ENCODE data around the gene POLR3E.
"Not testable (repeated sequence)": the region's sequence is repeated elsewhere in the genome, so short reads cannot be mapped to it uniquely, and the experiment has no call there.

POLR3E gene

DNA sequence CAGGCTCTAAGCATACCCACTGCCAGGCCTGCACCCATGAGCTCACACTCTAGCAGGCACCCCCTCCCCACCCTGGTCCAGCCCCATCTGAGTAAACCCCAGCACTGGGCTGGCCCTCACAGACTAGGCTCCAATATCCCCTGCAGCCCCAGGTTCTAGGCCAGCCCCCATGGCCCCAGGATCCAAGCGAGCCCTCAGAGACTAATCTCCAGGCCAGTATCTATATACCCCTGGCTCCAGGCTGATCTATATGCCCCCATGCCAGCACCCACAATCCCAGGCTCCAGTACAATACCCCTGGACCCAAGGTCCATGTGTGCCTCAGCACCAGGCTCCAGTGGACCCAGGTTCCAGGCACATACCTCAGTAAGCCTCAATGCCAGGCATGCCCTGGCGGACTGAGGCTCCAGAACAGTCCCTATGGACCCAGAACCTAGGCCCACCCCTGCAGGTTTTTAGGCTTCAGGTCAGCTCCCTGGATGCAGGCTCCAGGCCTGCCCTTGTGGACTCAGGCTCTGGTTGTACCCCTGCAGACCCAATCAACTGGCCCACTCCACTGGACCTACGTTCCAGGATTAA is 38.5 kb downstream of the POLR3E start:
- DNase-seq (ENCODE audit: low spot score): no peak

DNA sequence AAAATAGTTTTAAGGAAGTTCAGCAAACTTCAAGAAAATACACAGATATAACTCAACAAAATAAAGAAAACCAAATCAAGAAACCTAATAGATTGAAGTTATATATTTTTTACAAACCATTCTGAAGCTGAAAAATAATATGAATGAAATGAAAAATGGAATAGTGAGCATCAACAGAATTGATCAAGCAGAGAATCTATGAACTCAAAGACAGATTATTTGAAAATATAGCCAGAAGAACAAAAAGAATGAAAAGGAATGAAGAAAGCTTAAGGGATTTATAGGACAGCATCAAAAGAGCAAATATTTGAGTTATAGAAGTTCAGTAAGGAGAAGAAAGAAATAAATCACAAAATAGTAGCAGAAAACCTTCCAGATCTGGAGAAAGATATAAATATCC is 39.4 kb downstream of the POLR3E start:
- no peak for DNase-seq (ENCODE audit: low spot score)

DNA sequence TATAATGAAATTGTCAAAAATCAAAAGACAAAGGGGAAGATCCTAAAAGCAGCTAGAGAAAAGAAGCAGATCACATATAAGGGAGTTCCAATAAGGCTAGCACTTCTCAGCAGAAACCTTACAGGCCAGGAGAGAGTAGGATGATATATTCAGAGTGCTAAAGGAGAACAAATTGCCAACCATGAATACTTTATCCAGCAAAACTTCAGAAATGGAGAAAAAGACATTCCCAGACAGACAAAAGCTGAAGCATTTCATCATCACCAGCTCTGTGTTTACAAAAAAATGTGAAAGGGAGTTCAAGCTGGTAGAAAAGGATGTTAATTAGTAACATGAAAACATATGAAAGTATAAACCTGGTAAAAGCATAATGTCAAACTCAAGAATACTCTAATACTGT is 39.8 kb downstream of the POLR3E start:
- no peak for DNase-seq (ENCODE audit: low spot score)

DNA sequence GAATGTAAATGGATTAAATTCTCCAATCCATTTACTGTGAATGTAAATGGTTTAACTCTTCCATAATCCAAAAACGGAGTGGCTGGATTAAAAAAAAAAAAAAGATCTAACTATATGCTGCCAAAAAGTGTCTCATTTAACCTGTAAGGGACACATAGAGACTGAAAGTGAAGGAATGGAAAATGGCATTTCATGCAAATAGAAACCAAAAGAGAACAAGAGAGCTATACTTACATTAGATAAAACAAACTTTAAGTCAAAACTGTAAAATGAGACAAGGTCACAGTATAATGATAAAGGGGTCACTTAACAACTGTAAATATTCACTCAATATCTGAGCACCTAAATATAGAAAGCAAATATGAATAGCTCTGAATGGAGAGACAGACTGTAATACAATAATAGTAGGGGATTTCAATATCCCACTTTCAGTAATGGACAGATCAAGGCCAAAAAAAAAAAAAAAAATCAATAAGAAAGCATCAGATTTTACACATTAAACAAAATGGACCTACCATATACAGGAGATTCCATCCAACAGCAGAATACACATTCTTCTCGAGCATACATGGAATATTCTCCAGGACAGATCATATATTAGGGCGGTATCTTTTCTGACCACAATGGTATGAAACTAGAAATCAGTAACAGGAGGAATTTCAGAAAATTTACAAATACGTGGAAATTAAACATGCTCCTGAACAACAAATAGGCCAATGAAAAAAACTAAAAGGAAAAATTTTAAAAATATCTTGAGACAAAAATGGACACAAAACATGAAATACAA is 40.8 kb downstream of the POLR3E start:
- no peak for DNase-seq (ENCODE audit: low spot score)

DNA sequence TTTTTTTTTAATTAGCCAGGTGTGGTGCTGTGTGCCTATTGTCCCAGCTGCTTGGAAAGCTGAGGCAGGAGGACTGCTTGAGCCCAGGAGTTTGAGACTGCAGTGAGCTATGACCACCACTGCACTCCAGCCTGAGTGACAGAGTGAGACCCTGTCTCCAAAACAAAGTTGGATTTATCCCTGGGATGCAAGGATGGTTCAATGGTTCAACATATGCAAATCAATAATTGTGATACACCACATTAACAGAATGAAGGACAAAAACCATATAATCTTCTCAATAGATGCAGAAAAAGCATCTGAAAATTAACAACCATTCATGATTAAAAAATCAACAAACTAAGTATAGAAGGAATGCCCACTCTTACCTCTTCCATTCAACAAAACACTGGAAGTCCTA is 43.7 kb downstream of the POLR3E start:
- no peak for DNase-seq (ENCODE audit: low spot score)

DNA sequence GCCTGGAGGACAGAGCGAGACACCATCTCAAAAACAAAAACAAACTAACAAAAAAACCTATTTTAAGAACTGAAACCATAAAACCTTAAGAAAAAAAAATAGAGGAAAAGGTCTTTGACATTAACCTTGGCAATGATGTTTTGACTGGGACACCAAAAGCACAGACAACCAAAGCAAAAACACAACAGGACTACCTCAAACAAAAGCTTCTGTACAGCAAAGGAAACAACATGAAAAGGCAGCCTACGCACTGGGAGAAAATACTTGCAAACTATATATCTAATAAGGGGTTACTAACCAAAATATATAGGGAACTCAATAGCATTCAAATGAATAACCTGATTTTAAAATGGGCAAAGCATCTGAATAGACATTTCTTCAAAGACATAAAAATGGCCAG is 44.9 kb downstream of the POLR3E start:
- no peak for DNase-seq (ENCODE audit: low spot score)

DNA sequence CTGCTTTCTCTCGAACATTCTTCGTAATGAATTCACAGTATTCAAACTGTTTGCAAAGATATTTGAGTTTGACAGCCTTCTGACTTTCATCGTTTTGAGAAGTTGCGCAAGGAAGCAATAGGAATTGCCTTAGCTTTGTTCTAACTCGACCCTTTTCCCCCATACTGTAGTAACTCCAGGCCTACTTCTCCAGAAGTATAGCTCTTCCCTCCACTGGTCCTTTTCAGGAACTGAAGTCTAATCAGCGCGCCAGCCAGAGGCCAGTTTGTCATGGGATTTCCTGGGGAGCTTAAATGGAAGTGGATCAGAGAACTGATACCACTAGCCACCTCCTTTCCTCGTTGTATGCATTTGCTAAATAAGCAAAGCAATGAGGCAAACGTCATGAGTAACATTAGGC is 49.3 kb downstream of the POLR3E start:
- DNase-seq (ENCODE audit: low spot score): no peak

DNA sequence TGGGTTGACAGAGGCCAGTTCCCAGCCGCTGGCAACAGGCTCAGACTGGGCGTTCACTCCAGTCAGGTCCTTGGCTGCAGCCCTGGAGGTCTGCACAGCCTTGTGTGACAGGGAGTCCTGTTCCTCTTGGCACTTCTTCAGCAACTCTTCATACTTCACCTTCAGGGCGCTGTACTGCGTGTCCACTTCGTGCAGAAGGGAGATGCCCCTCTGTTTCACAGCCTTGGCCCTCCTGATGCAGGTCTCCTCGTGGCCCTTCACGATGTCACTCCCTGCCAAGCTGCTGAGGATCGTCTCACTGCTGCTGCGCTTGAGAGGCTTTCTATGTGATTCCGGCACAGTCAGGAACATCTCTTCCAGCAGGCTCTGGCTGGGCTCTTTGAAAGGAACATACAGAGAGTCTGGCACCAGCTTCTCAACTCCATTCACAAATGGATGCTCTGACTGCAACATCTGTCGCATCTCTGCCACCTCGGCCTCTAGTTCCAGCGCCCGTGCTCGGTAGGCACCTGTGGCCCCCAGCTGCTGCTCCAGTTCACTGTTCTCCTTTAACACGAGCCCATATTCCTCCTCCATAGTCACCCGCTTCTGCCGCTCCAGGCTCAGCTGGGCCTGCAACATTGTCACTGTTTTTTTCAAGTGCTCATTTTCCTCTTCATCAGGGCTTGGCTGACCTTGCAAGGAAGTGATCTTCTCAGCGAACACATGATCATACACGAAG is 50.1 kb downstream of the POLR3E start:
- no peak for DNase-seq (ENCODE audit: low spot score)

DNA sequence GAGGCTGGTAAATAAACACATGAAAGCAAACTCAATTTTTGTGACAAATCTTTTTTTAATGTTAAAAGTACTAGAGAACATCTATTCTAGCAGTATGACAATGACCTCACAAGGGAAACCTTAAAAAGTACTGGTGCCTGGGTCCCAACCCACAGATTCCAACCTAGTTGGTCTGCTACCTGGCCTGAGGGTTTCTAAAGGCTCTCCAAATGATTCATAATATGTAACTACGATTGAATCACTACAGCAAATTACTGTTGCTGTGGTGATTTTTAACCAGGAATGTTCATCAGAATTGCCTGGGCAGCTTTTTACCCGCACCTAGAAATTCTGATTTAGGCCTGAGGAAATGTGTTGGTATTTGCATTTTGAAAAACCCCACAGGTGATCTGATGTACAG is 51.1 kb downstream of the POLR3E start:
- no peak for DNase-seq (ENCODE audit: low spot score)

DNA sequence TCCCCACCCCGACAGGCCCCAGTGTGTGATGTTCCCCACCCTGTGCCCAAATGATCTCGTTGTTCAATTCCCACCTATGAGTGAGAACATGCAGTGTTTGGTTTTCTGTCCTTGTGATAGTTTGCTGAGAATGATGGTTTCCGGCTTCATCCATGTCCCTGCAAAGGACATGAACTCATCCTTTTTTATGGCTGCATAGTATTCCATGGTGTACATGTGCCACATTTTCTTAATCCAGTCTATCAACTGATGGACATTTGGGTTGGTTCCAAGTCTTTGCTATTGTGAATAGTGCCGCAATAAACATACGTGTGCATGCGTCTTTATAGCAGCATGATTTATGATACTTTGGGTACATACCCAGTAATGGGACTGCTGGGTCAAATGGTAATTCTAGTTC is 53.8 kb downstream of the POLR3E start:
- DNase-seq (ENCODE audit: low spot score): not testable (repeated sequence)

DNA sequence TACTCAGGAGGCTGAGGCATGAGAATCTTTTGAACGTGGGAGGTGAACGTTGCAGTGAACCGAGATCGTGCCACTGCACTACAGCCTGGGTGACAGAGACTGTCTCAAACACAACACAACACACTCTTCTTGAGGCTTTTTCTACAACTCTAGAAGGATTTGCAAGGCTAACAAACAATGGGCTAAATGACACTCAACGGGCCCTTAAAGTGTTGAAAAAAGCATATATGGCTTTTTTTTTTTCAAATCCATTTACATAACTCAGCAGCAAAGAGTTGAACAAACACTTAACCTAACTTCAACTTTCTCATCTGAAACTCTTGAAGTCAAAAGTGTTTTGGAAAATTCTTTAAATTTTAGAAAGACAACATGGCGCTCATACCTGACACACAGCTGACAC is 54.9 kb downstream of the POLR3E start:
- no peak for DNase-seq (ENCODE audit: low spot score)

DNA sequence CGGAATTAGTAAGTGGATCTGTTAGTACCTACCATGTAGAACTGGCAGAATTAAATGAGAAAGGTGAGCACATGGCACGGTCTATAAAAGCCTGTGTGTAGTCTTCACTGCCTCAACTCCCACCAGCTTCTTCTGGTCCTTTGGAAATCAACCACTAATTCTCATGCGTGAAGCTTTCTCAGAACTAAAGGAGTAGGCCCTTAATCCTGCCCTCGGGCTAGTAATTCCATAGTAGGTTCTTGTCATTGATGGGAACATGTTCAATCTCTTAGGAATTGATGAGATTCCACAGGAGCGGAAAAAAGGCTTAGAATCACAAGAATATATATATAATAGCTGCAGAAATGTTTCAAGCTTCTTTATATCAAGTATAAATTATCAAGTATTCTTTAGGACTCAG is 55.5 kb downstream of the POLR3E start:
- no peak for DNase-seq (ENCODE audit: low spot score)

DNA sequence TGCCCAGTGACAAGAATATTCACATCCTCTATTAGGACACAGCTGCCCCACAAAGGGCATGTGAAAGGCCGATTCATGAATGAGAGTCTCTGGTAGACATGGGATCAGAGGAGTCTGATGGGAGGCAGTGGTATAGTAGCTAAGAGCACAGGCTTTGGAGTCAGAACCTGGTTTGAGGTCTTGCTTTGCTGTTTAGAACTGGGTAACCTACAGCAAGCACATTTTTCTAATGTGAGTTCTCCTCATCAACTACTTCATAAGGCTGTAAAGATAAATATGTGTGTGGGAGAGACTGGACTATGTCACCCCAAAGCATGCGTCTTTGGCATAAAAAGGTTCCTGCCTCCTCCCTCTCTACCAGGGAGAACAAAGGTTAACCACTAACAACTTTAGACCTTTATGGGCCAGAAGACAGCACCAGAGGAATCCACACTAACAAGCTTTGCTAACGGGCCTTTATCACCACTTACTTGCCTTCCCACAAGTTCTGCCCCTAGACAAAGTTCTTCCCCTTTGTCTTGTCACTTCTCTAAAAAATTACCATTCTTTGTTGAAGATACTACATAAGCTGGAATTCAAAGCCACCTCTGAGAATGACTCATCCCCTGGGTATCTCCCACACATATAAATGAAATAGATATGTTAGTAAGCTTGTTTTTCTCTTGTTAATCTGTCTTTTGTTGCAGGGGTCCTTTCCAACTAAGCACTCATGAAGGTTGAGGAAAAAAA is 56.1 kb downstream of the POLR3E start:
- no peak for DNase-seq (ENCODE audit: low spot score)

DNA sequence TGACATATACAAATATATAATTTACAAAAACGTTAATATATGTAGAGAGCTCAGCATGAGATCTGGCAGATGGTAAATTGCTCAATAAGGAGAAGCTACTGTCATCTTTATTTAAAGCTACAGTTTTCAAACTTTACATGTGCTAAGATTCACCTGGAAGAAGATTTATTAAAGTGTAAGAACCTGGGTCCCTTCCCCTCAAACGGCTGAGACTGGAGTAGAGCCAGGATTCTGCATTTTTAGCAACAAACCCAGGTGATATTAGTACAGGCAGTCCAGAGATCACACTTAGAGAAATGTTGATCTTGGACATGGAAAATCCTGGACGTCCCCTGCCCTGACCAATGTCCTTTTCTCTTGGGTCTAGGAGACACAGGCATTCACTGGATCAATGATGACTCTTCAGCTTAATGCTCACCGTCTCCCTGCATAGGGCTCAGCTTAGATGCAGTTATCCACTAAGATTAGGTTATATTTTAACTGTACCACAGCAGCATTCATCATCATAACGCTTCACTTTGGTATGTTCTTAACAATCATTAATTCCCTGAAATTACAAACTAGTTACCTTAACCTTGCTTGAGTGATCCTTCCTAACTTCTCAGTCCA is 56.8 kb downstream of the POLR3E start:
- DNase-seq (ENCODE audit: low spot score): no peak

DNA sequence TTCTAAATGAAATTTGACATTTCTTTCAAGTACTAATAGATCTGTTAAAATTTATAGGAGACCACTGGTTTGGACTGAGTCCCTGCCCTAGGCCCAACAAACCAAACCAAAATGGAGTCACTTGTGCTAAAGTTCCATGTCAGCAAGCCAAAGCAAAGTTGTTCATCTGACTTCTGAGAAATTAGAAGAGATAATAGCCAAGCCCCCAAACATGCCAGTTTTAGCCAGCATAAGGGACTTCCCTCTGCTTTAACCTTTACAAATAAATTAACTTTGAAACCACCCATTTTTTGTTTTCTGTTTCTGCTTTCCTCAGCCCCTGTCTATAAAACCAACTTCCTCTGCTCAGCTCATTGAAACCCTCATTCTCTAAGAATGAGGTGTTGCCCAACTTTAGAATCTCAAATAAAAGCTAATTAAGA is 58.3 kb downstream of the POLR3E start:
- DNase-seq (ENCODE audit: low spot score): no peak

DNA sequence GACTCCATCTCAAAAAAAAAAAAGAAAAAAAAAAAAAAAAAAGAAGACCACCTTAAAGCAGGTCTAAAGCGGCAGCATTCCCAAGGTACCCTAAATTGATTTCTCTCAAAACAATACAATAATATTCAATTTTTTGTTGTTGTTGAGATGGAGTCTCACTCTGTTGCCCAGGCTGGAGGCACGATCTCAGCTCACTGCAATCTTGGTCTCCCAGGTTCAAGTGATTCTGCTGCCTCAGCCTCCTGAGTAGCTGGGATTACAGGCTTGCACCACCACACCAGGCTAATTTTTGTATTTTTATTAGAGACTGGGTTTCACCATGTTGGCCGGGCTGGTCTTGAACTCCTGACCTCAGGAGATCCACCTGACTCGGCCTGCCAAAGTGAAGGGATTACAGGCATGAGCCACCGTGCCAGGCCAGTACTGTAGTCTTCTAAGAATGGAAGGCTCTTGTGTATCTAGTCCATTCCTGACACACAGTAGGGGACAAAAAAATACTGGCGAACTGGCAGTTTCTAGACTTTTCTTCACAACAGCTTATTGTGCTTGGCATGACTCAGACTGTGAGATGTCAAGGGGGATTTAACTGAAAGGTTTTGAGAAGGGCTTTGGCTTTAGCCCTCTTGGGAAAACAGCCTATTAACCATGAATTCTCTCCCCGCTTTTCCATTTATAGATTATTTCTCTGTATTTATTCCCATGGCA is 59.9 kb downstream of the POLR3E start:
- no peak for DNase-seq (ENCODE audit: low spot score)

DNA sequence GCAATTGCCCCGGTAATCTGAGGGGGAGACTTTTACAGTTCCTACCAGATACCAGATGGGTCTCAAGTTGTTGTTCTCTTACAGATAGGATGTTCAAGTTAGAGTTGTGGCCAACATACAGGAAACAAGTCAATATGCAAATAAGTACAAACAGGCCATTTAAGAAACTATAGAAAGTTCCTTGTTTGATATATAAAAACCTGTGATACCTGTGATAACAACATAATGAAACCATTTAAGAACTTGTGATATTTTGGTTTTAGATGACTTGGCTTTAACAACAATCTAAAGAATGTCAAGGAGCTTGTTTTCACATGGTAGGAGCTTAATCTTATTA is 60.4 kb downstream of the POLR3E start:
- DNase-seq (ENCODE audit: low spot score): no peak

DNA sequence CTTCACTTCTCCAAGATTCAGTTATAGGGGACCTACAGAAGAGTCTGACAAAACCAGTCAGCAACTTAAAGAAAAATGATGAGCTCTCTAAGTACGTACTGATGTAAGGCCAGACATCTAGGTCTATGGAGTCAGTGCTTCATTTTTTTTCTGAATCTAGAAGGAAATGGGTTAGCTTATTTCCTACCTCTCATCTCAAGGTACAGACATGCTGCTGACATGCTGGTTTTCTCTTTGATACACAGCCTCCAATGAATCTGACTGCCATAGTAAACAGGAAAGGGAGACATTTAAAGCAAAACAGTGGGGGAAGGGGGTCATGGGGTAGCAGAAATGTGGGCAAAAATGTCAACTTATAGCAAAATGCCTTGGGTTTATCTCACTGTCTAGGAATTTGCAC is 60.8 kb downstream of the POLR3E start:
- DNase-seq (ENCODE audit: low spot score): no peak

DNA sequence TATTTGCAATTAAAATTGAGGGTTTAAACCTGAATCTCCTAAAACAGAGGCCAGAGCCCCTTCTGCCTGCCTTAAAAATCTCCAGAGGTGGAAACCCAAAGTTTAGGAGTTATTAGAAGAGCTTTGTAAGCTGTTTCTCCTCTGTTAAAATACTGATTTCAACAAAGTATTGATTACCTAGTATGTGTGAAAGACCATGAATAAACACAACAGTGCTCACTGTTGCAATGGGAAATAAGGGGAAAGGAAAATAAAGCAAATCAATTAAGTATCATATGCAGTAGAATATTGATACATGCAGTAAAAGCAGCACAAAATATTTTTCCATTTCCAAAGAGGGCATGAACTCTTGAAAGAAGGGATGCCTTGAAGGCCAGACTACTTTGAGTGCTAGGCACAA is 62.5 kb downstream of the POLR3E start:
- DNase-seq (ENCODE audit: low spot score): no peak

DNA sequence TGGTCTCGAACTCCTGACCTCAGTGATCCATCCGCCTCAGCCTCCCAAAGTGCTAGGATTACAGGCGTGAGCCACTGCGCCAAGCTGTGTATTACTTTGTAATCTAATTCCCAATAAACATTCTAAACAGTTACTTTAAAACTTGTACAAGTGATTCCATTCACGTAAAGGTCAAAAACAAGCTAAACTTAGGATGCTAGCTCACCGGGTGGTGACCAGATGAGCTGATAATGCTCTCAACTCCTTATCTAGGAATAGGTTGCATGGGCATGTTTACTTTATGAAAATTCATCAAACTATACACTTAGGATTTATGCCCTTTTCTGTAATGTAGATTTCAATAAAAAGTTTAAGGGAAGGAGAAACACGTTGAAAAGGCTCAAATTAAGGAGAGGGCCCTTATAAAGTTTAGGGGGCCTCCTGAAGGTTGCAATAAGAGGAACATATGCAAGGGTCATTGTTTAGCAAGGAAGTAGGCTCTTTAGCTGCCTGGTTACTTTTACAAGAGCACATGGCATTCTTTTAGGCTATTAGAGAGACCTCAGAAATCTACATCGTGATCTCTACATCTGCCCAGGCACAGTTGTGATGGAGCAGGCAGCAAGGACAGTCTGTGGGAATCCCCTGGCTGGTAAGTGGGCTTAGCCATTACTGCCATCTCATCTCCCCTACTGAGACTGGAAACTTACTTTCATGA is 63.9 kb downstream of the POLR3E start:
- DNase-seq (ENCODE audit: low spot score): no peak

DNA sequence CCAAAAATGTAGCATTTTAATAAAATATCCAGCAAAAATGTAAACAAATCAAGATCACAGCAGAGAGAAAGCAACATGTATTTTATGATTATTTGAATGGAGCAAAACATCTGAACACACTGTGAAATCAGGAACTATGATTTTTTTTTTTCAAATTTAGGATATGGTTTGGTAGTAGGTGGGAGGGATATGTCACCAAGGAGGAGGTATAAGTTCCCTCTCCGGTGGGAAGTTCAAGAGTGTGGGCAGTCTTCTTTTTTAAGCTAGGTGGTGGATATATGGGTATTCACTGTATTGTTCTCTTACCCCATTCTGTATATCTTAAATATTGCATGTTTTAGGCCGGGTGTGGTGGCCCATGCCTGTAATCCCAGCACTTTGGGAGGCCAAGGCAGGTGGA is 67.0 kb downstream of the POLR3E start:
- DNase-seq (ENCODE audit: low spot score): no peak

Data from globus pallidus (tissue), 1 donor.